Lower lobe of right lung (tissue), 2 donors: ENCODE results near the gene COL11A2. TPM values are rescaled to one million over a fixed set of nuclear protein-coding genes. Genes with fewer than 3 reads are reported as not detected.

ENCODE experiments used
- ATAC-seq, 2 donors: fragments of 200-7000 bp; cut with Tn5 transposase; one replicate each; pipeline ENCODE4 v1.9.1; 2020 to 2022; ENCODE audit warnings: mild to moderate bottlenecking in 2 of 2, moderate library complexity in 2 of 2
- DNase-seq: peaks from one replicate; pipeline ENCODE4 v3.0.0-alpha.2; 2020
- H3K27ac ChIP-seq: fragments of 200-600 bp; one replicate; pipeline ENCODE4 v1.8.0; 2022
- H3K27me3 ChIP-seq: fragments of 200-600 bp; one replicate; pipeline ENCODE4 v1.8.0; 2022; ENCODE audit warnings: low read depth
- H3K36me3 ChIP-seq: fragments of 200-600 bp; one replicate; pipeline ENCODE4 v1.8.0; 2022; ENCODE audit warnings: mild to moderate bottlenecking
- H3K4me1 ChIP-seq: fragments of 200-600 bp; one replicate; pipeline ENCODE4 v1.8.0; 2022
- H3K4me3 ChIP-seq: fragments of 200-600 bp; one replicate; pipeline ENCODE4 v1.8.0; 2022; ENCODE audit warnings: mild to moderate bottlenecking
- H3K9me3 ChIP-seq: fragments of 200-600 bp; one replicate; pipeline ENCODE4 v1.8.0; 2022
- intact Hi-C: fragments of 100-400 bp; cut with DNase I; formaldehyde crosslinking; loops from one replicate; pipeline ENCODE4 v1.11.0; 2022
- total RNA-seq: library from RNA; stranded (reverse); fragmentation: NEBNext Ultra II Directional; extraction: Animal tissue kit (Norgen Biotek cat#: 25700); gene quantifications from one replicate; pipeline ENCODE4 v1.2.1, GENCODE V29; 2021
- TF ChIP-seq, protein P1 (sequence below): fragments of 200-600 bp; IDR thresholded peaks from one replicate; pipeline ENCODE4 v1.8.0; 2022; ENCODE audit warnings: antibody characterized with exemption, mild to moderate bottlenecking
- donor health status: DM: no; HTN: yes; CAD: no; lungs with severe emphysema.

The COL11A2 gene
- total RNA-seq, 1 donor from 2014 or later, result 0.77 TPM

DNA sequence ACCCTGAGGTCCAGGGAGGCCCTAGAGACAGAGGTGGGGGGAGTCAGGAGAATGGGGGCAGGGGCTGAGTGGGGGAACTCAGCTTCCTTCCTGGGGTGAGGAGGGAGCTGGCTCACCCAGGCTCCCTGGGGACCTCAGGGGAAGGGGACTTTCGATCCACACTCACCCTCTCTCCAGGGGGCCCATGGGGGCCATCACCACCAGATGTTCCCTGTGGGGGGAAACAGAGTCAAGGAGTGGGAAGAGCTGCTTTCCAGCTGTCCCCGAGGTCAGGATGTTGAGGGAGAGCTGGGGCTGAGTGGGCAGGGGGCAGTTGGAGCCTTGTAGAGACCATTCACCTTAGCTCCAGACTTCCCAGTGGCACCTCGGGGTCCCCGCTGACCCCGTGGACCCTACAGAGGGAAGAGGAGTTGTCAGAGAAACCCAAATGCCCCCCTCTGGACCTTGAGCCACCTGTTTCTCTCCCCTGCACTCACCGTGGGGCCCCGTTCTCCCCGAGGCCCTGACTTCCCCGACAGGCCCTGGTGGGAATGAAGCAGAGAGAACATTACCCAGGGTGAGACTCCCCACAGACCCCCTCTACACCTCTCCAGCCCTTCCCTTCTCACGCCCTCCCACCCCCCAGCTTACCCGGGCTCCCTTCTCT is 18.6 kb downstream of the COL11A2 start:
- no peaks in the 10 kb centered on the region for H3K27me3 ChIP-seq
- no peaks in the 10 kb centered on the region for H3K4me1 ChIP-seq
- ATAC-seq (no peak), DNase-seq (no peak)
- H3K27ac ChIP-seq, result no peak overlapping the region
- H3K9me3 ChIP-seq, result no peaks in the 10 kb centered on the region
- TF ChIP-seq, protein P1, sequence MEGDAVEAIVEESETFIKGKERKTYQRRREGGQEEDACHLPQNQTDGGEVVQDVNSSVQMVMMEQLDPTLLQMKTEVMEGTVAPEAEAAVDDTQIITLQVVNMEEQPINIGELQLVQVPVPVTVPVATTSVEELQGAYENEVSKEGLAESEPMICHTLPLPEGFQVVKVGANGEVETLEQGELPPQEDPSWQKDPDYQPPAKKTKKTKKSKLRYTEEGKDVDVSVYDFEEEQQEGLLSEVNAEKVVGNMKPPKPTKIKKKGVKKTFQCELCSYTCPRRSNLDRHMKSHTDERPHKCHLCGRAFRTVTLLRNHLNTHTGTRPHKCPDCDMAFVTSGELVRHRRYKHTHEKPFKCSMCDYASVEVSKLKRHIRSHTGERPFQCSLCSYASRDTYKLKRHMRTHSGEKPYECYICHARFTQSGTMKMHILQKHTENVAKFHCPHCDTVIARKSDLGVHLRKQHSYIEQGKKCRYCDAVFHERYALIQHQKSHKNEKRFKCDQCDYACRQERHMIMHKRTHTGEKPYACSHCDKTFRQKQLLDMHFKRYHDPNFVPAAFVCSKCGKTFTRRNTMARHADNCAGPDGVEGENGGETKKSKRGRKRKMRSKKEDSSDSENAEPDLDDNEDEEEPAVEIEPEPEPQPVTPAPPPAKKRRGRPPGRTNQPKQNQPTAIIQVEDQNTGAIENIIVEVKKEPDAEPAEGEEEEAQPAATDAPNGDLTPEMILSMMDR, result no peak
- H3K36me3 ChIP-seq, result no peaks in the 10 kb centered on the region
- intact Hi-C loops, result no loop called here
- H3K4me3 ChIP-seq, result no peak overlapping the region

DNA sequence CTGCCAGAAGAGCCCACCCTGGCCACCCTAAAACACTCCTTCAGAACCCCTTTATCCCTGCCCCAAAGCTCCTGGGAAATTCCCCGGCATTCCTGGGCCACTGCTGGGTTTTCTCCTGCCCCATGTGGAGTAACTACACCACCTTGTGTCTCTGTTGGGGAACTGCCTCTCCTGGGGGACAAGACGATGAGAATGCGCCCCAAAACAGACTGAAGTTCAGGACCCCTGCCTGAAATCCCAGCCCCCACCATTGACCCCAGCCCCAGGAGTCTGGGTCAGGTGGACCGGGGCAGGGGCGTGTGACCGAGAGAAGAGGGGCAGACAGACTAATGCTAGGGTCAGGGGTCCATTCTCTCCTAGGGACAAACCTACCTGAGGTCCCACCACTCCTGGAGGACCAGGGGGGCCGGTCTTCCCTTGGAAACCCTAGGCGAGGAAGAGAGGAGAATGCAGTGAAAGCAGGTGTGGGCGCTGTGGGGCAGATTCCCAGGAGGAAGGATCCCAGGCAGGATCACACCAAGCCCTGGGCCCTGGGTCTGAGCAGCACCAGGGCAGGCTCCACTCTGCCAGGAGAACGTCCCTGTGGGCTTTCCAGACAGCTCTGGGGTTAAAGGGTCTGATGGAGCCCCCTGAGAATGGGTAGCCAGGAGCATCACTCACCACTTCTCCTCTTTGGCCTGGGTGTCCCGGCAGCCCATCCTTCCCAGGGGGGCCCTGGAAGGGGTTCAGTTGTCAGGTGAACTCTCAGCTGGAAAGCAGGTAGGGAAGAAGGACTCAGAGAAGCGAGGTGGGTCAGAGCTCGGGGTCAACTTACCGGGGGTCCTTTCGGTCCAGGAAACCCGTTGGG is 19.4 kb downstream of the COL11A2 start:
- Histone ChIP-seq H3K27me3 (no peaks in the 10 kb centered on the region), H3K27ac (no peak overlapping the region), H3K4me1 (no peaks in the 10 kb centered on the region), H3K36me3 (no peaks in the 10 kb centered on the region), H3K9me3 (no peaks in the 10 kb centered on the region), H3K4me3 (no peak overlapping the region)
- TF ChIP-seq, protein P1, result peak; percentile 45
- intact Hi-C loops, result no loop called here
- DNase-seq, result no peak
- peak in 1 of 2 donors; percentile 44 for ATAC-seq

DNA sequence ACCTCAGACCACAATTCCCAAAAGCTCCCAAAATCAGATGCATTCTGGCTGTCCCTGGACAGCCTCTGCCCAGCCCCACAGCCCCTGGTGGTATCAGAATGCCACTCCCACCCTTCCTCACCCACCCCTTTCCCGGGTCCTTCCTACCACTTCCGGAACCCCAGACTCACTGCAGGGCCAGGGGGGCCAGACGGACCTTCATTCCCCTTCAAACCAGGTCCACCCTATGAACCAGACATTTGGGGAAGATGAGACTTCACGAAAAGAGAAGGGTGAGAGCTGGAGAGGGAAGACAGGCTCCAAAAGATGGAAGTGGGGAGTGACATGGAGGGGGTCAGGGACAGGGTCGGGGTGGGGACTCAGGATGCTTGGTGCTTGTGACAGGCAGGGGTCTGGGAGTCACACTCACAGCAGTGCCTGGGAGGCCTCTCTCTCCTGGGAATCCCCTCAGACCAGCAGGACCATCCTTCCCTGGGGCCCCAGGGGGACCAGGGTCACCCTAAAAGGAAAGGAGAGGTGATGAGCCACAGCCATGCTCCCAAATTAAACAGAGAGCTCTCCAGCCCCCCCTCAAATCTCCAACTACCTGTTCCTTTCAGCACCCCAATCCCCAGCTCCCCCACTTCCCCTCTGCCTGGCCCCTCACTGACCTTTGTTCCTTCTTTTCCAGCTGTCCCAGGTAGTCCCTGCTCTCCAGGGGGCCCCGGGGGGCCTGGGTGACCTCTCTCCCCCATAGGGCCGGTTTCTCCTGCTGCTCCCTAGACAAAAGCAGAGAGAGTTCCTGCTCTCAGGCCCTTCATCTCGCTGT is 20.2 kb downstream of the COL11A2 start:
- intact Hi-C loops, result no loop called here
- no peak for DNase-seq

DNA sequence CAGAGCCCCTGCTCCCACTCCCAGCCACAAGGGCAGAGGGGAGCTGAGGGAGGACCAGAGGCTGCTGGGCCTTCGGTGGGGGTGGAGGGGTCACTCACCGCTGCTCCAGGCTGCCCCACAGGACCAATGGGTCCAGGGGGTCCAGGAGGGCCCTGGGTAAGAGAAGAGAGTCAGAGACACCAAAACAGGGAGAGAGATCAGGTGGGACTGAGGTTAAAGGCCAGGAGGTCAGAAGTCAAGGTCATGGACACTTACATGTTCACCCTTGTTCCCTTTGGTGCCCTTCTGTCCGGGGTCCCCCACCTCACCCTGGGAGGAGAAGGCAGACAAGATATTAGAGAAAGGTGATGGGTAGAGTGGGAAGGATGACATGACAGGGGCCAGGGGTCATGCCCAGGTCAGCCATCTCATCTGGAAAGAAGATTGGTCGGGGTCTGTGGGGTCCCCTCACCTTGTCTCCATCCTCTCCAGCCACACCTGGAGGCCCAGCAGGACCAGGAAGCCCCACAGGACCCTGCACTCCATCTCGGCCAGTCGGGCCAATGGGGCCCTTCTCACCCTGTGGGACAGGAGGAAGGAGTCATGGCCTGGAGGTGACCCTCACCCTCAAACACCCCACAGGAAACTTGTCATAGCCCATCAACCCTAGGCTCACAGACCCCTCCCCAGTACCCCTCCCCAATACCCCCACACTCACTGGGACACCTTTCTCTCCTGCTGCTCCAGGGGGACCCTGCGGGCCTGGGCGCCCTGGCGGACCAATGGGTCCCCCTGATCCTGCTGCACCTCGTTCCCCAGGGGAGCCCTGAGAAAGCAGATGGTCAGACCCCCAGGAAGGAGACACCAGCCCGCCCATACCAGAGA is 21.0 kb downstream of the COL11A2 start:
- Histone ChIP-seq H3K4me1 (no peaks in the 10 kb centered on the region), H3K36me3 (no peaks in the 10 kb centered on the region), H3K9me3 (no peaks in the 10 kb centered on the region), H3K4me3 (no peak overlapping the region), H3K27ac (no peak overlapping the region), H3K27me3 (no peaks in the 10 kb centered on the region)
- ATAC-seq (no peak), DNase-seq (no peak)
- intact Hi-C loops, result no loop called here
- TF ChIP-seq, protein P1, result no peak

More for the DNA sequence above, 20.2 kb downstream of the COL11A2 start:
- Histone ChIP-seq H3K4me3 (no peak overlapping the region), H3K4me1 (no peaks in the 10 kb centered on the region), H3K27me3 (no peaks in the 10 kb centered on the region), H3K36me3 (no peaks in the 10 kb centered on the region), H3K27ac (no peak overlapping the region), H3K9me3 (no peaks in the 10 kb centered on the region)
- no peak for ATAC-seq
- TF ChIP-seq, protein P1, result no peak
